GM18498 (cell line): Measurements from ENCODE around the gene ATXN2.
"Not testable (repeated sequence)": the region's sequence is repeated elsewhere in the genome, so short reads cannot be mapped to it uniquely, and the experiment has no call there.

Experiments used
- ATAC-seq: cut with Tn5 transposase; IDR thresholded peaks from one replicate; pipeline ENCODE4 v1.9.1; 2021; ENCODE audit warnings: mild to moderate bottlenecking, moderate library complexity; ENCODE audit not compliant: unreplicated experiment

Gene ATXN2

GRCh38 chr12:111600205-111600642 is 1.1 kb upstream of the ATXN2 start:
- ATAC-seq: no peak

DNA sequence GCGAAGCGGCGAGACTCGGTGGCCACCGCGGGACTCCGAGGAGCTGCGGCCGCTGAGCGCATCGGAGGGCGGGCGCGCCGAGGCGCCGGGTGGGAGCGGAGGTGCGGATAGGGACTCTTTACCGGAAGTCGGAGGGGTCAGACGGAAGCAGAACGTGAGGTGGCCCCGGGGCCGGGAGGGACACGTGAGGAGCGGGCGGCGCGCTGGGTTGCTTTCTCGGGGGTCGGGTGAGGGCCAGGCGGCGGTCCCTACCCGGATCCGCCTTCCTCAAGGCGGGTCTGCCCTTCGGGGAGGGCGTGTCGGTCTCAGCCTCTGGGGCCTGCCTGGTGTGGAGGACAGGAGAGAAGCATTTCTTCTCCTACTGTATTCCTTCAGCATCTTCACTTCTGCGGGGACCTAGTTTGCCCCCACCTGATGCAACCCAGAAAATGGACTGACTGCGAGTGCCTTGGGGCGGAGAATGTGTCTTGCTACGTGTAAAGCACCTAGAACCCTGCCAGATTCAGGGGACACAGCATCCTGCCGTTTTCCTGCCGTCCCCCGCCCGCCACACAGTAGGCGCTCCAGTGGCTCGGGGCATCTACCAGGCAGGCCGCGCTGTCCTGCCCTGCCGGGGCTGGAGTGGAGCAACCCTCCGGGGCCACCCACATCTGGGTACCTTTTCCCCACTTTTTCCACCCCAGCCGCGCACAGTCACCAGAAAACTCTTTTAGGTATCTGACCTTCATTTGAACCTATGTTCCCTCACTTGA is 514 bp upstream of the ATXN2 start:
- ATAC-seq: peak; percentile 80

DNA sequence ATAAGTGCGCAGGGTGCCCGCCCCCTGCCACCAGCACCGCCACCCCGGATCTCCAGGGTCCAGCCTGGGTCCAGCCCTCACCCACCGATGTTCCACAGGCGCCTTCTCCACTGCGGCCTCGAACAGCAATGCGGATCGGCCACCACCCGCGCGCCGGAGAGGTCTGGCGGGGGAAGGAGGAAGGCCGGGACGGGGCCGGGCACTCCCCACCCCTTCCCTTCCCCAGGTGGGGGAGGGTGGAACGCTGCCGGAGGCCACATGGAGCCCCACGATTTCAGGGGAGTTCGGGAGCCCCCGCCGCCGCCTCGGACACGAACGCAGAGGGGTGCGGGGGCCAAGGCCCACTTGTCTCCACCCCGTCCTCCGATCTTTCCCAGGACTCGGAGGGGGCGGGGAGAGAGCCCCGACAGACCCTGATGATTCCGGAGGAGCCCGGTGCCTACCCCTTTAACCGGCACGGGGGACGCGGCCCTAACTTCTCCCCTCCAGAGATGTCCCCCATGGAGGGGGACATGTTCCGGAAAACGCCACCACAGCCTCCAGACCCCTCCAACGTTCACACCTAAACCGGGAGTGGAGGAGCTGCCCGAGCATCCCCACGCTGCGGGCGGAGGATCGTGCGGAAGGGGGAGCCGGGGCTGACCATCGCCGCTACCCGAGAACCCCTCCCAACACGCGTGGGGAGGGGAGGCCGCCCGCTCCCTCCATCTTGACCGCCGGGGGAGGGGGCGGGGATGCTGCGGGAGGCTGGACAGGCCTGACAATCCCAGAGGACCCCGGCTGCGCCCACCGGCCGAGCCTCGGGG is 1.1 kb downstream of the ATXN2 start:
- ATAC-seq: peak; percentile 22

DNA sequence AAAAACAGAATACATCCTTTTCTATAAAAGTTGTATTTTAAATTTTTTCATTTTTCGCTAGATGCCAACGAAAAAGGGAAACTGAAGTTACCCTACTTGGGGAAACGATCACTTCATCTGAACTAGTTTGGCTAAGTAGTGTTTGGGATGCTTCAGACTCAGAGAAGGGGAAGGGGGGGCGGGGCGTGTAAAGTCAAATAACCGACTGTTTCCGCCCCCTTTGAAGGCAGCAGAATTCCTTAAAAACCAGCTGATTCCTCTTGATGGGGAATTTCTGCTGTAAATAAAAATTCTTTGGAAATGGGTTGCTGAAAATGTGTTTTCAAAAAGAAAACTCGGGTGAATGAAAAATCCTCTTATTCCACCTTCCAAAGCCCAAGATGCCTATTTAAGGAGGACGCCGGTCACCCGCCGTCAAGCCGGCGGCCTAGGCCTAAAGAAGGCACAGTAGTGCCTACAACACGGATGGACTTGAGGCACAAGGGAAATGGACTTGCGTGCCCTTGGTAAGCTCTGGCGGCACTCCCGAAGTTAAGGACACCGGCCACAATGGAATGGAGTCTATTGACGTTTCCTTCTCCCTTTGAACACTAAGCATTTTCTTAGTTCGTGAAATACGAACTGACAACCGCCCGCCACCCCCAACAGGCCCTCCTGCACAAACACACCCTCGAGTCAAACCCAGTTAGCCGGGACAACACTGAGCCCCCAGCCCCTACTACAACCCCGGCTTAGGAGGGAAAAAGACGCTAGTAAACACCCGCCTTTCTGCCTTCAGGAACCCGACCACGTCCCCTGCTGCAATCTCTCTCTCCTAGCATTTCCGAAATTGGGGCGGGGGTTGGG is 1.9 kb downstream of the ATXN2 start:
- ATAC-seq: no peak

DNA sequence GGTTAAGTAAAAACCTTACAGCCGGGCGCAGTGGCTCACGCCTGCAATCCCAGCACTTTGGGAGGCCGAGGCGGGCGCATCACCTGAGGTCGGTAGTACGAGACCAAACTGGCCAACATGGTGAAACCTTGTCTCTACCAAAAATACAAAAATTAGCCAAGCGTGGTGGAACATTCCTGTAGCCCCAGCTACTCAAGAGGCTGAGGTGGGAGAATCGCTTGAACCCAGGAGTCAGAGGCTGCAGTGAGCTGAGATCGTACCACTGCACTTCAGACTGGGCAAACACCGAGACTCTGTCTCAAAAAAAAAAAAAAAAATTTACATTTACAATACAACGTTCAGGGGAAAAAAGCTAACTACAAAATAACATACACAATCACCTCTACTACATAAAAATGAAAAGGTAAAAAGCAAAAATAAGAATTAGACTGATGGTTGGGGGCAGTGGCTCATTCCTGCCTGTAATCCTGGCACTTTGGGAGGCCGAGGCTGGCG is 3.7 kb downstream of the ATXN2 start:
- not testable (repeated sequence) for ATAC-seq

DNA sequence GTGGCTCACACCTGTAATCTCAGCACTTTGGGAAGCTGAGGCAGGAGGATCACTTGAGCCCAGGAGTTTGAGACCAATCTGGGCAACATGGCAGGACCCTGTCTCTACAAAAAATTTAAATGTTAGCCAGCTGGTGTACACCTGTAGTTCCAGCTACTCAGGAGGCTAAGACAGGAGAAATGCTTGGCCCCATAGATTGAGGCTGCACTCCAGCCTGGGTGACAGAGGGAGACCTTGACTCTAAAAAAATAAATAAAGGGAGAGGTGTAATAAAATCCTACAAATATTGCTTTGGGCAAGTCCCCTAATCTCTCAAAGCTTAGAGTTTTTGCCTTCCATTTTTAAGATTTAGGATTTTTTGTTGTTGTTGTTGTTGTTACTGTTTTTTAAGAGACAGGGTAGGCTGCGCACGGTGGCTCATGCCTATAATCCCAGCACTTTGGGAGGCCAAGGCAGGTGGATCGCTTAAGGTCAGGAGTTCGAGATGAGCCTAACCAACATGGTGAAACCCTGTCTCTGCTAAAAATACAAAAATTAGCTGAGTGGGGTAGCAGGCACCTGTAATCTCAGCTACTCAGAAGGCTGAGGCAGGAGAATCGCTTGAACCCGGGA is 7.6 kb downstream of the ATXN2 start:
- ATAC-seq: not testable (repeated sequence)

DNA sequence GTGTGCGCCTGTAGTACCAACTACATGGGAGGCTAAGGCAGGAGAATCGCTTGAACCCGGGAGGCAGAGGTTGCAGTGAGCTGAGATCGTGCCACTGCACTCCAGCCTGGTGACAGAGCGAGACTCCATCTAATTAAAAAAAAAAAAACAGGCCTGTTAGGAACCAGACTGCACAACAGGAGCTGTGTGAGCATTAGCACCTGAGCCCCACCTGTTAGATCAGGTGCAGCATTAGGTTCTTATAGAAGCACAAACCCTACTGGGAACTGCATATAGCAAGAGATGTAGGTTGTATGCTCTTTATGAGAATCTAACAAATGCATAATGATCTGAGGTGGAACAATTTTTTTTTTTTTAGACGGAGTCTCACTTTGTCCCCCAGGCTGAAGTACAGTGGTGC is 8.6 kb downstream of the ATXN2 start:
- ATAC-seq: no peak

DNA sequence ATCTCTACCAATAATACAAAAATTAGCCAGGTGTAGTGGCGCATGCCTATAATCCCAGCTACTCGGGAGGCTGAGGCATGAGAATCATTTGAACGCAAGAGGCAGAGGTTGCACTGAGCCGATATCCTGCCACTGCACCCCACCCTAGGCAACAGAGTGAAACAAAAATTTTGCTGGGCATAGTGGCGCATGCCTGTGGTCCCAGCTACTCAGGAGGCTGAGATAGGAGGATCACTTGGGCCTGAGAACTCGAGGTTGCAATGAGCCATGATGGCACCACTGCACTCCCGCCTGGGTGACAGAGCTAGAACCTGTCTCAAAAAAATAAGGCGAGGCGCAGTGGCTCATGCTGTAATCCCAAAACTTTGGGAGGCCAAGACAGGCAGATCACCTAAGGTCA is 9.5 kb downstream of the ATXN2 start:
- no peak for ATAC-seq

DNA sequence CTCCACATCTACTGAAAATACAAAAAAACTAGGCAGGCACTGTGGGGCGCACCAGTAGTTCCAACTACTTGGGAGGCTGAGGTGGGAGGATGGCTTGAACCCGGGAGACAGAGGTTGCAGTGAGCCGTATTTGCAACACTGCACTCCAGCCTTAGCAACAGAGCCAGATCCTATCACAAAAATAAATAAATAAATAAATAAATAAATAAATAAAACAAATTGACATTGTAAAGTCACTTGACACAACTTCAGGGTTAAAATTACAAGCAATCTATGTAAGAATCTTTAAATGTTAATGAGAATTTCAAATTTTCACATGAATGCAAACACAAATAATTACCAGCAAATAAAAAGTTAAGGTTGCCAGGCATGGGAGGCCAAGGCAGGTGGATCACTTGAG is 11.1 kb downstream of the ATXN2 start:
- no peak for ATAC-seq

GRCh38 chr12:111586986-111587385 is 12.1 kb downstream of the ATXN2 start:
- ATAC-seq: no peak

DNA sequence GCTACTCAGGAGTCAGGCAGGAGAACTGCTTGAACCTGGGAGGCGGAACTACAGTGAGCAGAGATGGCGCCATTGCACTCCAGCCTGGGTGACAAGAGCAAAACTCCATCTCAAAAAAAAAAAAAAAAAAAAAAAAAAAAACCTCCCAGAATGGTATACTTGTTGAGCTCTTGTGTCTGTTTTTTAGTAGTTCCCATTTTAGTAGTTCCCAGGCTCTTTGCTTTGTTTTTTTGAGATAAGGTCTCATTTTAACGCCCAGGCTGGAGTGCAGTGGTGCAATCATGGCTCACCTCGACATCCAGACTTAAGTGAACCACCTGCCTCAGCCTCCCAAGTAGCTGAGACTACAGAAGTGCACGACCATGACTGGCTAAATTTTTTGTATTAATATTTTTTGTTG is 13.4 kb downstream of the ATXN2 start:
- no peak for ATAC-seq

GRCh38 chr12:111584959-111585358 is 14.2 kb downstream of the ATXN2 start:
- ATAC-seq: no peak

- not testable (repeated sequence) for ATAC-seq
Observed at GRCh38 chr12:111583506-111583905, 15.6 kb downstream of the ATXN2 start.

DNA sequence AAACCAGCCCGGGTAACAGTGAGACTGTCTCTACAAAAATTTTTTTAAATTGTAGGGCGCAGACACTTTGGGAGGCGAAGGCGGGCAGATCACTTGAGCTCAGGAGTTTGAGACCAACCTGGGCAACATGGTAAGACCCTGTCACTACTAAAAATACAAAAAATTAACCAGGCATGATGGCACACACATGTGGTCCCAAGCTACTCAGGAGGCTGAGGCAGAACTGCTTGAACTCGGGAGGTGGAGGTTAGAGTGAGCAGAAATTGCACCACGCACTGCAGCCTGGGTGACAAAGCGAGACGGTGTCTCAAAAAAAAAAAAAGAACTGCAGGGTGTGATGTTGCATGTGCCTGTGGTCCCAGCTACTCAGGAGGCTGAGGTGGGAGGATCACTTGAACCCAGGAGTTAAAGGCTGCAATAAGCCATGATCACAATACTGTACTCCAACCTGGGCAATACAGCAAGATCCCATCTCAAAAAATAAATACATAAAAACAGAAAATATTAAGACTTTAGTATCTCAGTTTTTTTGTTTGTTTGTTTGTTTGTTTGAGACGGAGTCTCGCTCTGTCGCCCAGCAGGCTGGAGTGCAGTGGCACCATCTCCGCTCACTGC is 16.9 kb downstream of the ATXN2 start:
- no peak for ATAC-seq

GRCh38 chr12:111581434-111582132 is 17.5 kb downstream of the ATXN2 start:
- no peak for ATAC-seq

GRCh38 chr12:111580737-111581136 is 18.4 kb downstream of the ATXN2 start:
- no peak for ATAC-seq

DNA sequence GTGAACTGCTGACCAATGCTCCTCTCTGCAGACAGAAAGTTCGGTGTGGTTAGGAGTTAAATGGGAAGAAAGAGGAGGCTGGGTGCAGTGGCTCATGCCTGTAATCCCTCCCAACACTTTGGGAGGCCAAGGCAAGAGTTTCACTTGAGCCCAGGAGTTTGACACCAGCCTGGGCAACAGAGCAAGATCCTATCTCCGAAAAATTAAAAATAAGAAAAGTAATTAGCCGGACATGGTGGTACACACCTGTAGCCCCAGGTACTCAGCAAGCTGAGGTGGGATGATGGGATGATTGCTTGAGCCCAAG is 19.0 kb downstream of the ATXN2 start:
- no peak for ATAC-seq

DNA sequence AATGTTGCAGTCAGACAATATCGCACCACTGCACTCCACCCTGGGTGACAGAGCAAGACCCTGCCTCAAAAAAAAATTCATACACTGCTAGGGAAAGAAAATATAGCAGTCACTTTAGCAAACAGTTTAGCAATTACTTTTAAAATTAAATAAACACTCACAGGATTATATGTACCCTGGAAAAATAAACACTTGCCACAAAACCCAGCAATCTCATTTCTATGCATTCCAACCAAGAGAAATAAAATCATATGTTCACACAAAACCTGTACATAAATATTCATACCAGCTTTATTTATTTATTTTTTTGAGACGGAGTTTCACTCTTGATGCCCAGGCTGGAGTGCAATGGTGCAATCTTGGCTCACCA is 20.2 kb downstream of the ATXN2 start:
- no peak for ATAC-seq

GRCh38 chr12:111578276-111578970 is 20.7 kb downstream of the ATXN2 start:
- no peak for ATAC-seq
